Uterus (tissue), 4 donors: ENCODE data around the gene TEN1. TPM values are rescaled to one million over a fixed set of nuclear protein-coding genes. Genes with fewer than 3 reads are reported as not detected.
A peak's percentile ranks its signal among the peaks of the same experiment; 100 is the strongest.
"Not testable (repeated sequence)": the region's sequence is repeated elsewhere in the genome, so short reads cannot be mapped to it uniquely, and the experiment has no call there.

Experiments
- DNase-seq, 2 donors: peaks; one replicate each; pipeline ENCODE4 v3.0.0-alpha.2; 2019 to 2020
- H3K27ac ChIP-seq, 2 donors: fragments of 200-600 bp; sonication (generic); 1 replicate in 1 of 2; 2 replicates in 1 of 2; pipeline ENCODE4 v1.5.1; 2016 to 2018
- H3K27me3 ChIP-seq, 2 donors: fragments of 200-600 bp; sonication (generic); one replicate each; pipeline ENCODE4 v1.5.1; 2018 to 2019; ENCODE audit warnings: control low read depth in 1 of 2
- H3K36me3 ChIP-seq, 2 donors: fragments of 200-600 bp; sonication (generic); one replicate each; pipeline ENCODE4 v1.5.1; 2019; ENCODE audit warnings: control low read depth in 1 of 2
- H3K4me1 ChIP-seq, 2 donors: fragments of 200-600 bp; sonication (generic); one replicate each; pipeline ENCODE4 v1.5.1; 2018 to 2019; ENCODE audit warnings: control low read depth in 1 of 2
- H3K4me3 ChIP-seq, 2 donors: fragments of 200-600 bp; sonication (generic); 1 replicate in 1 of 2; 2 replicates in 1 of 2; pipeline ENCODE4 v1.5.1; 2018 to 2019; ENCODE audit warnings: mild to moderate bottlenecking in 1 of 2
- H3K9me3 ChIP-seq, 2 donors: fragments of 200-600 bp; sonication (generic); one replicate each; pipeline ENCODE4 v1.5.1; 2019; ENCODE audit warnings: control low read depth in 1 of 2
- CTCF ChIP-seq, 4 experiments: fragments of 200-600 bp in 2 of 4; fragments of 450-650 bp in 2 of 4; sonication (generic) in 2 of 4; IDR thresholded peaks; one replicate each; pipeline ENCODE4 v1.5.1; 2016 to 2019; ENCODE audit warnings: antibody characterized with exemption in 4 of 4, mild to moderate bottlenecking in 2 of 4, moderate library complexity in 1 of 4
- POLR2A ChIP-seq, 2 donors: fragments of 450-650 bp; IDR thresholded peaks; one replicate each; pipeline ENCODE4 v1.6.1; 2016; ENCODE audit warnings: antibody characterized with exemption in 2 of 2, mild to moderate bottlenecking in 1 of 2, moderate library complexity in 1 of 2
- intact Hi-C: fragments of 100-400 bp; cut with DNase I; formaldehyde crosslinking; loops from one replicate; pipeline ENCODE4 v1.15.1; 2023; ENCODE audit warnings: low total_unique reads
- total RNA-seq, 4 donors: library from RNA; depleted of rRNA in 3 of 4; stranded (reverse); fragments of >200 nt in 3 of 4; gene quantifications; one replicate each; pipeline versions ENCODE4 v1.1.0 to v1.2.4, GENCODE V29; 2014 to 2023
- donor health status: DM: yes; HTN: yes; CAD: no.

Gene TEN1
- total RNA-seq, 4 donors from 2014 or later, result 3.1 to 17.2 (median 15.0) TPM

GRCh38 chr17:75970011-75970523 lies 9.0 kb upstream of the TEN1 start:
- TF ChIP-seq POLR2A (IDR thresholded peaks at IDR 0.05), result no peak
- TF ChIP-seq CTCF (IDR thresholded peaks at IDR 0.05), result no peak
- Histone ChIP-seq H3K36me3 (no peaks in the 10 kb centered on the region), H3K27ac (no peak overlapping the region), H3K9me3 (no peaks in the 10 kb centered on the region), H3K4me3 (no peak overlapping the region), H3K4me1 (no peaks in the 10 kb centered on the region), H3K27me3 (no peaks in the 10 kb centered on the region)
- no peak for DNase-seq
- intact Hi-C loops, result no loop called here

- Histone ChIP-seq H3K36me3 (no peaks in the 10 kb centered on the region), H3K27me3 (no peaks in the 10 kb centered on the region), H3K4me3 (no peak overlapping the region), H3K9me3 (no peaks in the 10 kb centered on the region), H3K4me1 (no peaks in the 10 kb centered on the region), H3K27ac (no peak overlapping the region)
- intact Hi-C loops, result no loop called here
- no peak for DNase-seq
- TF ChIP-seq CTCF (IDR thresholded peaks at IDR 0.05) (no peak), POLR2A (IDR thresholded peaks at IDR 0.05) (no peak)
Observed at GRCh38 chr17:75970626-75971025, 8.4 kb upstream of the TEN1 start.

GRCh38 chr17:75975187-75975586 lies 3.9 kb upstream of the TEN1 start:
- intact Hi-C loops, H3K4me1 ChIP-seq, H3K4me3 ChIP-seq, H3K27ac ChIP-seq, H3K27me3 ChIP-seq, H3K36me3 ChIP-seq, H3K9me3 ChIP-seq, DNase-seq: not testable (repeated sequence)

GRCh38 chr17:75975757-75976174 lies 3.3 kb upstream of the TEN1 start:
- Histone ChIP-seq H3K4me1 (no peaks in the 10 kb centered on the region), H3K27me3 (no peaks in the 10 kb centered on the region), H3K36me3 (no peaks in the 10 kb centered on the region), H3K4me3 (no peak overlapping the region), H3K9me3 (no peaks in the 10 kb centered on the region), H3K27ac (no peak overlapping the region)
- TF ChIP-seq POLR2A (IDR thresholded peaks at IDR 0.05), result no peak
- intact Hi-C loops, result no loop called here
- DNase-seq, result no peak

- H3K4me1 ChIP-seq, result no peaks in the 10 kb centered on the region
- H3K9me3 ChIP-seq, result no peaks in the 10 kb centered on the region
- no peak overlapping the region for H3K4me3 ChIP-seq
- TF ChIP-seq POLR2A (IDR thresholded peaks at IDR 0.05) (no peak), CTCF (IDR thresholded peaks at IDR 0.05) (no peak)
- DNase-seq, result no peak
- H3K36me3 ChIP-seq, result no peaks in the 10 kb centered on the region
- no peak overlapping the region for H3K27ac ChIP-seq
- H3K27me3 ChIP-seq, result no peaks in the 10 kb centered on the region
- intact Hi-C loops, result no loop called here
Observed at GRCh38 chr17:75976175-75976848, 2.7 kb upstream of the TEN1 start.

- Histone ChIP-seq H3K36me3 (no peaks in the 10 kb centered on the region), H3K27ac (peak overlapping the region; percentile 99 to 100), H3K4me3 (peak overlapping the region; percentile 75 to 99), H3K4me1 (no peaks in the 10 kb centered on the region), H3K27me3 (no peaks in the 10 kb centered on the region), H3K9me3 (no peaks in the 10 kb centered on the region)
- intact Hi-C loops, result no loop called here
- DNase-seq, result no peak
- no peak for TF ChIP-seq CTCF (IDR thresholded peaks at IDR 0.05)
- TF ChIP-seq POLR2A (IDR thresholded peaks at IDR 0.05), result no peak
Observed at GRCh38 chr17:75979705-75980187, 706 bp downstream of the TEN1 start.
